Breast epithelium (tissue), 3 donors: ENCODE results near the gene CAMK2B.

Experiments
- POLR2AphosphoS5 ChIP-seq, 3 donors: sonication (generic); formaldehyde crosslinking; IDR thresholded peaks; one replicate each; pipeline ENCODE4 v1.6.1; 2017; ENCODE audit warnings: antibody characterized with exemption in 3 of 3
- TF ChIP-seq, protein P1 (sequence below), 3 donors: fragments of 450-650 bp; IDR thresholded peaks; one replicate each; pipeline ENCODE4 v1.5.1; 2016 to 2017; ENCODE audit warnings: antibody characterized with exemption in 3 of 3, mild to moderate bottlenecking in 3 of 3, moderate library complexity in 3 of 3

DNA sequence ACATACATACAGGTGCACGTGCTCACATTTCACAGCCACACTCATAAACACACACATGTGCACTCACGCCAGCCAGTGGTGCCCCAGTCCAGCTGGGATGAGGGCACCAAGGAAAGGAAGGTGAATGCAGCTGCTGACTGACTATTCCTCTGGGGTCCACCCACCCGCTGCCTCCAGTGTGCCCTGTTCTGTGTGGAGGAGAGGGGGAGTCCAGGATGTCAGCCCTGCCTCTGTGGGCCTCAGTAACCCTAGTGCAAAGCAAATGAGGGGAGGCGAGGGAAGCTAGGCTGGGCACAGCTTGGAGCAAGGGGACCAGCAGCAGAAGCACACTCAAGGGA is 67.0 kb downstream of the CAMK2B start:
- TF ChIP-seq, protein P1, sequence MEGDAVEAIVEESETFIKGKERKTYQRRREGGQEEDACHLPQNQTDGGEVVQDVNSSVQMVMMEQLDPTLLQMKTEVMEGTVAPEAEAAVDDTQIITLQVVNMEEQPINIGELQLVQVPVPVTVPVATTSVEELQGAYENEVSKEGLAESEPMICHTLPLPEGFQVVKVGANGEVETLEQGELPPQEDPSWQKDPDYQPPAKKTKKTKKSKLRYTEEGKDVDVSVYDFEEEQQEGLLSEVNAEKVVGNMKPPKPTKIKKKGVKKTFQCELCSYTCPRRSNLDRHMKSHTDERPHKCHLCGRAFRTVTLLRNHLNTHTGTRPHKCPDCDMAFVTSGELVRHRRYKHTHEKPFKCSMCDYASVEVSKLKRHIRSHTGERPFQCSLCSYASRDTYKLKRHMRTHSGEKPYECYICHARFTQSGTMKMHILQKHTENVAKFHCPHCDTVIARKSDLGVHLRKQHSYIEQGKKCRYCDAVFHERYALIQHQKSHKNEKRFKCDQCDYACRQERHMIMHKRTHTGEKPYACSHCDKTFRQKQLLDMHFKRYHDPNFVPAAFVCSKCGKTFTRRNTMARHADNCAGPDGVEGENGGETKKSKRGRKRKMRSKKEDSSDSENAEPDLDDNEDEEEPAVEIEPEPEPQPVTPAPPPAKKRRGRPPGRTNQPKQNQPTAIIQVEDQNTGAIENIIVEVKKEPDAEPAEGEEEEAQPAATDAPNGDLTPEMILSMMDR (IDR thresholded peaks at IDR 0.05): no peak
- TF ChIP-seq POLR2AphosphoS5 (IDR thresholded peaks at IDR 0.05): no peak
